ENCODE data around the gene NFIB. TPM values are rescaled to one million over a fixed set of nuclear protein-coding genes. Genes with fewer than 3 reads are reported as not detected.

The NFIB gene
- total RNA-seq, 1 experiment from 2014 or later: 12.5 TPM

DNA sequence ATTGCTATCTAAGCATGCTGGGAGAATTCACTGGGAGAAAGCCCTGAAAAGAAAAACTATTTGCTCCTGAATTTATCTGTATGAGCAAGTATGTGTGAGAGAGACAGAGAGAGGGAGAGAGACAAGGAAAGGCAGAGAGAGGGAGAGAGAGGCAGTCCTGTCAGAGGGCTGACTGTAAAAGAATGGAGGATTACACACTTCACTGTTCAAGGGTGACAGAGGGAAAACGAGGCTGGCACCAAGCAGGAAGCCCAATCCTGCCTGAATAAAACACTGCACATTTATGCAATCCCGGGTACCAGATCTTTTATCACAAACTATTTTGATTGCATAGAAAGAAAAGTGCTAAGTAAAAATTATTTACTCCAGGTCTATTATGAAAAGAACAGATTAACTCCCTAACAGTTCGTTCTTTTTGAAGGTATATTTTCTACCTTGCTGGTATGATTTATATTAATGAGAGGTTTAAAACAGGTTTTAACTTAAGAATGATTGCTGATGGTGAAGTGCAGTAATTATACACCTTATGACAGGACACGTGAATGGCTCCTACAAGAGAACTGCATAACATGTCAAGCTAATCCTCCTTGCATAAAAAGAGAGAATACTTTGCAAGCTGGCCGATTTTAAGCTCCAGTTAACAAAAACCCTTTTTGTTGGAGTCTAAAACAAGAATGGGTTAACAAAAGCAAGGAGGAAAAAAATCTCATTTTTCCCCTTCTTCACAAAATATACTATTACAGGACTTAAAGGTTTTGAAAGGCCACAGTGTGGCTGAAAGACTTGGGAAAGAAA is 82.5 kb downstream of the NFIB start (continued):
- TF ChIP-seq AFF4 (CRISPR knock-in tag; IDR thresholded peaks at IDR 0.05; ENCODE audit: borderline replicate concordance) (no peak), STAT6 (CRISPR knock-in tag; conservative IDR thresholded peaks at IDR 0.05; ENCODE audit: low read depth) (no peak)

GRCh38 chr9:14228602-14229001 is 85.3 kb downstream of the NFIB start:
- ChIA-PET CTCF (no interaction called here), POLR2A (no interaction called here)
- no peak for DNase-seq (ENCODE audit: low spot score)
- TF ChIP-seq ZNF138 (CRISPR knock-in tag; conservative IDR thresholded peaks at IDR 0.05) (no peak), ZNF423 (CRISPR knock-in tag; IDR thresholded peaks at IDR 0.05) (no peak), FOXP1 (CRISPR knock-in tag; IDR thresholded peaks at IDR 0.05; ENCODE audit: borderline replicate concordance) (no peak), E2F1 (CRISPR knock-in tag; IDR thresholded peaks at IDR 0.05) (no peak), ESRRA (CRISPR knock-in tag; IDR thresholded peaks at IDR 0.05; ENCODE audit: borderline replicate concordance) (no peak), USF2 (CRISPR knock-in tag; IDR thresholded peaks at IDR 0.05) (no peak), HMGXB4 (CRISPR knock-in tag; IDR thresholded peaks at IDR 0.05) (no peak), SMAD4 (CRISPR knock-in tag; IDR thresholded peaks at IDR 0.05) (no peak)
- TF ChIP-seq, protein P1, sequence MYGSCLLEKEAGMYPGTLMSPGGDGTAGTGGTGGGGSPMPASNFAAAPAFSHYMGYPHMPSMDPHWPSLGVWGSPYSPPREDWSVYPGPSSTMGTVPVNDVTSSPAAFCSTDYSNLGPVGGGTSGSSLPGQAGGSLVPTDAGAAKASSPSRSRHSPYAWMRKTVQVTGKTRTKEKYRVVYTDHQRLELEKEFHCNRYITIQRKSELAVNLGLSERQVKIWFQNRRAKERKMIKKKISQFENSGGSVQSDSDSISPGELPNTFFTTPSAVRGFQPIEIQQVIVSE (CRISPR knock-in tag; IDR thresholded peaks at IDR 0.05; ENCODE audit: borderline replicate concordance): no peak
- H3K27ac Mint-ChIP-seq: no peak overlapping the region
- 0 out of 2 replicates have a peak, but pooled peaks cover 2% of the 10 kb centered on the region for H3K4me1 Mint-ChIP-seq
- no peak overlapping the region for H3K4me3 Mint-ChIP-seq
- no peak for ATAC-seq
- no peaks in the 10 kb centered on the region for H3K27me3 Mint-ChIP-seq (ENCODE audit: low read depth)
- no peaks in the 10 kb centered on the region for H3K36me3 Mint-ChIP-seq
- no peaks in the 10 kb centered on the region for H3K9me3 Mint-ChIP-seq
